OCI-LY3 (cell line): ENCODE data around the gene C22orf39.

Experiments
- H2AFZ ChIP-seq: fragments of 200-600, 300-600 bp; shearing (Covaris generic); 2 replicates; pipeline ENCODE4 v1.6.0; 2014; ENCODE audit warnings: antibody characterized with exemption, low read depth, low read length
- H3K27ac ChIP-seq: fragments of 200-600, 300-600 bp; sonication (generic); 2 replicates; pipeline ENCODE4 v1.5.1; 2014; ENCODE audit warnings: mild to moderate bottlenecking, low read length, moderate library complexity, mixed read lengths
- H3K27me3 ChIP-seq: fragments of 200-600, 300-600 bp; sonication (generic); 2 replicates; pipeline ENCODE4 v1.6.1; 2014; ENCODE audit warnings: low read depth, low read length, mixed read lengths
- H3K36me3 ChIP-seq: fragments of 200-600, 300-600 bp; sonication (generic); replicated peaks from 2 replicates; pipeline ENCODE3; 2014; ENCODE audit warnings: low read depth, low read length, mixed read lengths
- H3K4me1 ChIP-seq: fragments of 300-600, 200-600 bp; sonication (generic); 2 replicates; pipeline ENCODE4 v1.6.1; 2014; ENCODE audit warnings: low read length, mixed read lengths
- H3K4me2 ChIP-seq: fragments of 200-600, 300-600 bp; sonication (generic); 2 replicates; pipeline ENCODE4 v1.6.1; 2014; ENCODE audit warnings: low read length, mixed read lengths
- H3K4me3 ChIP-seq: fragments of 300-600, 200-600 bp; sonication (generic); 2 replicates; pipeline ENCODE4 v1.5.1; 2014; ENCODE audit warnings: antibody characterized with exemption, mild to moderate bottlenecking, low read length, moderate library complexity
- H3K79me2 ChIP-seq: fragments of 300-600, 200-600 bp; shearing (Covaris generic); 2 replicates; pipeline ENCODE4 v1.6.1; 2014; ENCODE audit warnings: mild to moderate bottlenecking, low read length, mixed read lengths
- H3K9ac ChIP-seq: fragments of 300-600, 200-600 bp; shearing (Covaris generic); 2 replicates; pipeline ENCODE4 v1.6.0; 2014; ENCODE audit warnings: mild to moderate bottlenecking, low read length, moderate library complexity
- H3K9me3 ChIP-seq: fragments of 200-600, 300-600 bp; shearing (Covaris generic); 2 replicates; pipeline ENCODE4 v1.6.1; 2014; ENCODE audit warnings: low read length, mixed read lengths; ENCODE audit not compliant: insufficient read depth
- H4K20me1 ChIP-seq: fragments of 200-600, 300-600 bp; sonication (generic); 2 replicates; pipeline ENCODE4 v1.6.1; 2016; ENCODE audit warnings: low read length, mixed read lengths; ENCODE audit not compliant: insufficient read depth
- EZH2phosphoT487 ChIP-seq: fragments of 200-600 bp; shearing (Covaris generic); IDR thresholded peaks from 2 replicates; pipeline ENCODE4 v1.6.1; 2018; ENCODE audit warnings: antibody characterized with exemption, mixed run types, low read depth
- TF ChIP-seq, protein P1 (sequence below): fragments of 200-600, 300-600 bp; sonication (generic); IDR thresholded peaks from 2 replicates; pipeline ENCODE4 v1.5.1; 2014; ENCODE audit warnings: antibody characterized with exemption, low read length, low read depth

Gene C22orf39

DNA sequence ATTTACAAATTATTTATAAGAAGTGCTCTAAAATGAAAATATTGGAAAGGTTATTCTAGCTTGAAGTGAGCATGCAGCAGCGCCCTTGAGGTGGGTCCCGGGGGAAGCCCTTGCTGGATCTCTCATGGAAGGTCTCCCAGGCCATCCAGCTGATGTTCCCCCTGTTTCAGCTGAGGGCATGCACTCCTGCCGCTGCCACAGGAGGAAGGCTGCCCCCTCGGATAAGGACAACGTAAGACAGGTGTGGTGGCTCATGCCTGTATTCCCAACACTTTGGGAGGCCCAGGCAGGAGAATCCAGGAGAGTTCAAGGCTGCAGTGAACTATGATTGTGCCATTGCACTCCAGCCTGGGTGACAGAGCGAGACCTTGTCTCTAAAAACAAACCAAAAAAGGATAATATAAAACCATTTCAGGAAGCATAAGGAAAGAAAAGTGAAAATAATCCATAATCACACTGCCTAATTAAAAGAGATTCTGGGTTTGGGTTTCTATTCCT lies 47.2 kb upstream of the C22orf39 start:
- Histone ChIP-seq H2AFZ (no peak overlapping the region), H3K4me2 (no peak overlapping the region), H3K27me3 (no peaks in the 10 kb centered on the region), H3K79me2 (no peaks in the 10 kb centered on the region; the same call in 1 of the 2 replicates), H4K20me1 (0 out of 2 replicates have a peak, but pooled peaks cover 6% of the 10 kb centered on the region), H3K9ac (no peak overlapping the region), H3K9me3 (no peaks in the 10 kb centered on the region), H3K27ac (no peak overlapping the region), H3K36me3 (peaks cover 57% of the 10 kb centered on the region), H3K4me3 (no peak overlapping the region), H3K4me1 (no peaks in the 10 kb centered on the region)
- TF ChIP-seq, protein P1, sequence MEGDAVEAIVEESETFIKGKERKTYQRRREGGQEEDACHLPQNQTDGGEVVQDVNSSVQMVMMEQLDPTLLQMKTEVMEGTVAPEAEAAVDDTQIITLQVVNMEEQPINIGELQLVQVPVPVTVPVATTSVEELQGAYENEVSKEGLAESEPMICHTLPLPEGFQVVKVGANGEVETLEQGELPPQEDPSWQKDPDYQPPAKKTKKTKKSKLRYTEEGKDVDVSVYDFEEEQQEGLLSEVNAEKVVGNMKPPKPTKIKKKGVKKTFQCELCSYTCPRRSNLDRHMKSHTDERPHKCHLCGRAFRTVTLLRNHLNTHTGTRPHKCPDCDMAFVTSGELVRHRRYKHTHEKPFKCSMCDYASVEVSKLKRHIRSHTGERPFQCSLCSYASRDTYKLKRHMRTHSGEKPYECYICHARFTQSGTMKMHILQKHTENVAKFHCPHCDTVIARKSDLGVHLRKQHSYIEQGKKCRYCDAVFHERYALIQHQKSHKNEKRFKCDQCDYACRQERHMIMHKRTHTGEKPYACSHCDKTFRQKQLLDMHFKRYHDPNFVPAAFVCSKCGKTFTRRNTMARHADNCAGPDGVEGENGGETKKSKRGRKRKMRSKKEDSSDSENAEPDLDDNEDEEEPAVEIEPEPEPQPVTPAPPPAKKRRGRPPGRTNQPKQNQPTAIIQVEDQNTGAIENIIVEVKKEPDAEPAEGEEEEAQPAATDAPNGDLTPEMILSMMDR = no peak
- no peak for TF ChIP-seq EZH2phosphoT487

DNA sequence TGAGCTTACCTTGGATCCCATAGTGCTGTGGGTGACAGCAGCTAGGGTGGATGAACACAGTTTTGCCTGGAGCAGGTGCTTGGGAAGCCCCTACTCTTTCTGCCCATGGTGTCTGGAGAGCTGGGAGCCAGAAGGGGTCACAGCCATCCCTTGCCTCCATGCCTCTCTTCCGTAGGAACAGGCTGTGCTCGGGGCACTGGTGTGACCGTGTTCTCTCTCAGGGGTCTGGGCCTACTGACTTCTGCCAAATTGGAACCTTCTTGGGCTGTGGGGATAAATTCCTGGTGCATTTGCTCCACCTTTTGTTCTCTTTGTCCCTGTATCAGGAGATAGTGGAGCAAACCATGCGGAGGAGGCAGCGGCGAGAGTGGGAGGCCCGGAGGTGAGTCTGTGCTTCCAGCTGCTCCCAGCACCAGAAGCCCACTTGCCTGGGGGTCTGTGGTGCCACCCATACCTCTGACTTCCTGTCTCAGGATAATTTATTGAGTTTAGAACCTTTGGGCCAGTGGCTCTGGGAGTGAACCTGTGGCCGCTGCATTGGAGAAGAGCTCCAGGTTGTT lies 46.6 kb upstream of the C22orf39 start:
- H3K4me2 ChIP-seq = no peak overlapping the region
- H3K27me3 ChIP-seq = no peaks in the 10 kb centered on the region
- H4K20me1 ChIP-seq = 0 out of 2 replicates have a peak, but pooled peaks cover 6% of the 10 kb centered on the region

DNA sequence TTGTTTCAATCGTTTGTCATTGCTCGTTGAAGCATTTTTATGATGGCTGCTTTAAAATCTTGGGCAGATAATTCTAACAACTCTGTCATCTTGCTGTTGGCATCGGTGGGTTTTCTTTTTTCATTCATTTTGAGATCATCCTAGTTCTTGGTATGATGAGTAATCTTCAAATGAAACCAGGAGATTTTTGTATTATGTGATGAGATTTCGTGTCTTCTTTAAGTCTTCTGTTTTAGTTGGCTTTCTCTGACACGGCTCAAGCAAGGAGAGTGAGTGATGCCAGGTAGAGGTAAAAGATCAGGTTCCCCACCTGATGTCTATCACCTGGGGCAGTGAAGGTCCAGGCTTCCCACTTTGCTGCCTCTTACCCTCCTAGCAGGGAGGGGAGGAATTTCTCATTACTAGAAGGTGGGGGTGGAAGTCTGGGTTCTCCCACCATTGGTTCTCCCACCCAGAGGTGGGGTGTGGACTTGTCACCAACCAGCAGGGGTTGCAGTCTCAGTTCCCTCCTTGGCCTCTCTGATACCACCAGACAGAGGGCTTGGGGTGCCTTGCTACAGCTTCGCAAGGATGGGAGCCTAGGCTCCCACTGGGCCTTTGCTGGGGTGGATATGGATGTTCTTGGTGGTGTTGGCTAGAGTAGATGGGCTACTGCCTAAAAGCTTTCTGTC lies 45.1 kb upstream of the C22orf39 start:
- Histone ChIP-seq H3K27ac (no peak overlapping the region), H2AFZ (no peak overlapping the region), H3K4me1 (no peaks in the 10 kb centered on the region), H3K36me3 (peaks cover 59% of the 10 kb centered on the region), H3K9me3 (no peaks in the 10 kb centered on the region), H3K79me2 (no peaks in the 10 kb centered on the region; the same call in 1 of the 2 replicates), H3K4me2 (no peak overlapping the region), H4K20me1 (0 out of 2 replicates have a peak, but pooled peaks cover 6% of the 10 kb centered on the region), H3K4me3 (no peak overlapping the region), H3K27me3 (no peaks in the 10 kb centered on the region), H3K9ac (no peak overlapping the region)
- TF ChIP-seq, protein P1 = no peak
- TF ChIP-seq EZH2phosphoT487 = no peak

More for the DNA sequence above, 46.6 kb upstream of the C22orf39 start:
- no peaks in the 10 kb centered on the region for H3K4me1 ChIP-seq
- no peak overlapping the region for H3K4me3 ChIP-seq
- H3K9me3 ChIP-seq = no peaks in the 10 kb centered on the region
- TF ChIP-seq EZH2phosphoT487 = no peak
- TF ChIP-seq, protein P1 = no peak
- peaks cover 57% of the 10 kb centered on the region for H3K36me3 ChIP-seq
- no peak overlapping the region for H3K9ac ChIP-seq
- no peak overlapping the region for H2AFZ ChIP-seq
- no peak overlapping the region for H3K27ac ChIP-seq
- no peaks in the 10 kb centered on the region; the same call in 1 of the 2 replicates for H3K79me2 ChIP-seq

DNA sequence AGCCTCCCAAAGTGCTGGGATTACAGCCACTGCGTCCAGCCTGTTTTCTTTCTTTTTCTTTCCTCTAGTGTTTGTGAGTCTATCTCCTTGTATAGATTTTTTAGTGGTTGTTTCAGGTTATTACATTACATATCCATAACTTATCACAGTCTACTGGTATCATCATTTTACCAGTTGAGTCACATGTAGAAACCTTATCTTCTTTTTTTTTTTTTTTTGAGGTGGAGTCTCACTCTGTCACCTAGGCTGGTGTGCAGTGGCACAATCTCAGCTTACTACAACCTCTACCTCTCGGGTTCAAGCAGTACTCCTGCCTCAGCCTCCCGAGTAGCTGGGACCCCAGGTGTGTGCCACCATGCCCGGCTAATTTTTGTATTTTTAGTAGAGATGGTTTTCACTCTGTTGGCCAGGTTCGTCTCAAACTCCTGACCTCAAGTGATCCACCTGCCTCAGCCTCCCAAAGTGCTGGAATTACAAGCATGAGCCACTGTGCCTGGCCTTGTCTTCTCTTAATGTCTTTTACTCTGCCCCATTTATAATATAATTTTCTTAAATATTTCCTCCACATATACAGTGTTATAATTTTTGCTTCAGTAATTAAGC lies 43.2 kb upstream of the C22orf39 start:
- no peak overlapping the region for H3K4me3 ChIP-seq
- TF ChIP-seq, protein P1 = no peak
- TF ChIP-seq EZH2phosphoT487 = no peak
- H3K27me3 ChIP-seq = no peaks in the 10 kb centered on the region
- no peaks in the 10 kb centered on the region for H3K4me1 ChIP-seq
- no peaks in the 10 kb centered on the region for H3K9me3 ChIP-seq
- H3K79me2 ChIP-seq = no peaks in the 10 kb centered on the region; the same call in 1 of the 2 replicates
- H3K4me2 ChIP-seq = no peak overlapping the region
- peaks cover 45% of the 10 kb centered on the region for H3K36me3 ChIP-seq
- no peak overlapping the region for H2AFZ ChIP-seq
- H4K20me1 ChIP-seq = 0 out of 2 replicates have a peak, but pooled peaks cover 6% of the 10 kb centered on the region
- no peak overlapping the region for H3K9ac ChIP-seq
- no peak overlapping the region for H3K27ac ChIP-seq
